A673 (cell line): ENCODE results near the gene CXCR2. TPM values are rescaled to one million over a fixed set of nuclear protein-coding genes. Genes with fewer than 3 reads are reported as not detected.

Experiments used
- BruUV-seq: library from RNA; stranded (reverse); fragments of 400-500 nt; replicated peaks from 2 replicates; lab custom pipeline; 2021; lab: Mats Ljungman, UMichigan
- CTCF ChIA-PET: fragments of 300-600 bp; sonication (Branson Sonifier 250); formaldehyde crosslinking; loops from one replicate; lab custom pipeline; 2022; ENCODE audit warnings: antibody characterized with exemption; lab: Charles Lee
- POLR2A ChIA-PET: fragments of 300-600 bp; sonication (Branson Sonifier 250); formaldehyde crosslinking; loops from one replicate; lab custom pipeline; 2022; ENCODE audit warnings: antibody characterized with exemption; ENCODE audit not compliant: low non-redundant PET; lab: Charles Lee
- DNase-seq: peaks from one replicate; pipeline ENCODE4 v3.0.0-alpha.2; 2015; ENCODE audit warnings: low spot score
- H3K27ac ChIP-seq: fragments of 200-600 bp; sonication (generic); 2 replicates; pipeline ENCODE4 v1.5.1; 2016; ENCODE audit warnings: mixed run types, low read depth, mild to moderate bottlenecking, mixed read lengths, antibody characterized with exemption, low read length; ENCODE audit not compliant: poor library complexity, severe bottlenecking
- H3K27me3 ChIP-seq: fragments of 200-600 bp; sonication (generic); replicated peaks from 2 replicates; pipeline ENCODE4 v1.6.1; 2017; ENCODE audit warnings: mixed run types, low read depth, mild to moderate bottlenecking, mixed read lengths, antibody characterized with exemption, low read length; ENCODE audit not compliant: insufficient read depth, poor library complexity
- H3K36me3 ChIP-seq: fragments of 200-600 bp; sonication (generic); 2 replicates; pipeline ENCODE4 v1.6.1; 2016; ENCODE audit warnings: mixed run types, mild to moderate bottlenecking, mixed read lengths, antibody characterized with exemption, low read length; ENCODE audit not compliant: insufficient read depth, poor library complexity, severe bottlenecking
- H3K4me1 ChIP-seq: fragments of 200-600 bp; sonication (generic); 2 replicates; pipeline ENCODE4 v1.6.1; 2017; ENCODE audit warnings: mixed run types, mild to moderate bottlenecking, mixed read lengths, antibody characterized with exemption, low read length; ENCODE audit not compliant: insufficient read depth, poor library complexity, severe bottlenecking
- H3K4me3 ChIP-seq: fragments of 200-600 bp; sonication (generic); 2 replicates; pipeline ENCODE4 v1.5.1; 2016; ENCODE audit warnings: low read depth, mixed run types, mild to moderate bottlenecking, mixed read lengths, low read length; ENCODE audit not compliant: poor library complexity, severe bottlenecking
- H3K9me3 ChIP-seq: fragments of 200-600 bp; sonication (generic); 2 replicates; pipeline ENCODE4 v1.6.1; 2016; ENCODE audit warnings: mixed run types, low read depth, mild to moderate bottlenecking, mixed read lengths, antibody characterized with exemption, low read length; ENCODE audit not compliant: poor library complexity, severe bottlenecking
- CTCF ChIP-seq: fragments of 300-800, 200-600 bp; sonication (generic); conservative IDR thresholded peaks from 2 replicates; pipeline ENCODE4 v1.5.1; 2017; ENCODE audit warnings: low read depth, mild to moderate bottlenecking, antibody characterized with exemption, low read length, moderate library complexity, mixed read lengths
- EZH2 ChIP-seq: fragments of 200-600 bp; sonication (generic); IDR thresholded peaks from 2 replicates; pipeline ENCODE4 v1.6.1; 2017; ENCODE audit warnings: borderline replicate concordance, low read depth, mild to moderate bottlenecking, mixed read lengths, antibody characterized with exemption, low read length; ENCODE audit not compliant: poor library complexity, severe bottlenecking
- intact Hi-C: fragments of 100-400 bp; cut with micrococcal nuclease; formaldehyde crosslinking; loops from one replicate; pipeline ENCODE4 v1.10.0; 2022; ENCODE audit not compliant: unreplicated experiment
- total RNA-seq: library from RNA; stranded (reverse); gene quantifications from 2 replicates; pipeline ENCODE4 v1.2.3, GENCODE V29; 2021

CXCR2 gene
- total RNA-seq, 1 experiment from 2014 or later: not detected

GRCh38 chr2:218152172-218152571, 26.3 kb downstream of the CXCR2 start:
- peaks cover 20% of the 10 kb centered on the region for H3K27me3 ChIP-seq

GRCh38 chr2:218152777-218153176, 26.9 kb downstream of the CXCR2 start:
- intact Hi-C loops: no loop called here
- CTCF ChIA-PET: no interaction called here
- POLR2A ChIA-PET: no interaction called here

More at GRCh38 chr2:218152172-218152571, 26.3 kb downstream of the CXCR2 start:
- no TSS peak for BruUV-seq
- ChIA-PET CTCF (no interaction called here), POLR2A (no interaction called here)
- no peaks in the 10 kb centered on the region for H3K4me1 ChIP-seq
- no peak for DNase-seq
- H3K36me3 ChIP-seq: no peaks in the 10 kb centered on the region
- no peak overlapping the region for H3K27ac ChIP-seq
- no peak overlapping the region for H3K4me3 ChIP-seq
- intact Hi-C loops: no loop called here
- TF ChIP-seq CTCF: no peak
- no peak for TF ChIP-seq EZH2
- no peaks in the 10 kb centered on the region for H3K9me3 ChIP-seq

GRCh38 chr2:218155953-218156479, 30.2 kb downstream of the CXCR2 start:
- peaks cover 32% of the 10 kb centered on the region for H3K27me3 ChIP-seq
- intact Hi-C loops: no loop called here
- CTCF ChIA-PET: no interaction called here
- BruUV-seq: no TSS peak
- H3K36me3 ChIP-seq: no peaks in the 10 kb centered on the region
- no peak for DNase-seq
- H3K4me1 ChIP-seq: no peaks in the 10 kb centered on the region
- no peak overlapping the region for H3K4me3 ChIP-seq
- H3K9me3 ChIP-seq: no peaks in the 10 kb centered on the region
- no peak overlapping the region for H3K27ac ChIP-seq
- TF ChIP-seq CTCF (no peak), EZH2 (no peak)
- POLR2A ChIA-PET: no interaction called here

More at GRCh38 chr2:218152777-218153176, 26.9 kb downstream of the CXCR2 start:
- Histone ChIP-seq H3K9me3 (no peaks in the 10 kb centered on the region), H3K4me1 (no peaks in the 10 kb centered on the region), H3K27ac (no peak overlapping the region), H3K4me3 (no peak overlapping the region), H3K36me3 (no peaks in the 10 kb centered on the region), H3K27me3 (peaks cover 20% of the 10 kb centered on the region)
- DNase-seq: no peak
- BruUV-seq: no TSS peak
- TF ChIP-seq EZH2 (no peak), CTCF (no peak)
